AG04449 (cell line): Measurements from ENCODE around the gene DNAJC25.

ENCODE experiments used
- CTCF ChIA-PET: fragments of 350-600 bp; formaldehyde crosslinking; extraction: SDS; loops from one replicate; lab custom pipeline; 2021; ENCODE audit warnings: antibody characterized with exemption; lab: Yijun Ruan, JAX
- POLR2A ChIA-PET: fragments of 400-600, 350-600 bp; formaldehyde crosslinking; extraction: SDS; loops from one replicate; lab custom pipeline; 2020; ENCODE audit warnings: antibody characterized with exemption, inconsistent platforms; lab: Yijun Ruan, JAX
- DNase-seq: peaks from one replicate; pipeline ENCODE4 v3.0.0-alpha.2; 2010; ENCODE audit warnings: low read depth, low spot score
- H3K4me3 ChIP-seq: 2 replicates; pipeline ENCODE4 v1.5.1; 2011; ENCODE audit warnings: low read depth, mild to moderate bottlenecking, control low read depth, low read length
- TF ChIP-seq, protein P1 (sequence below): IDR thresholded peaks from one replicate; pipeline ENCODE4 v1.5.1; 2011; ENCODE audit warnings: mild to moderate bottlenecking, moderate library complexity, low read length, control low read depth, inconsistent platforms; ENCODE audit not compliant: insufficient read depth; ENCODE audit errors: missing control alignments

DNAJC25 gene

DNA sequence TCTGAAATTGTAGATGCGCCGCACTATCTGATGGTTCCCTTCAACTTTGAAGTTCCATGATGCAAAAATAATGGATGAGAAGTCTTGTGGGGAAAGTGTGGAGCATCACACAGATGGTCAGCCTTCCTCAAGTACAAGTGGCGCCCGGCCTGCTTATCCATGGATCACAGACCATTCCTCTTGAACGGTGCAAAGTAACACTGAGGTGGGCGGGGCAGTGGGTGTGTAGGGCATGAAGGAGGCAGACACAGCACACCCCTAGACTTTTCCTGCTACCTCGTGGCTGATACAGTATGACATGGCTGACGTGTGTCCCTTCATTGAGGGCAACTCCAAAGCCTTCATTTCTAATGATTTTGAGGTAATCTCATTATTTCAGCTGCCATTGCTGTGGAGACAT, 27.8 kb downstream of the DNAJC25 start:
- no peak for DNase-seq
- H3K4me3 ChIP-seq = no peak overlapping the region
- CTCF ChIA-PET = interaction anchor here (0.5 to 1.1 kb wide), 2 partner anchors 13 to 15 kb away, joined by 3 read pairs; no protein-coding TSS in a partner anchor
- TF ChIP-seq, protein P1, sequence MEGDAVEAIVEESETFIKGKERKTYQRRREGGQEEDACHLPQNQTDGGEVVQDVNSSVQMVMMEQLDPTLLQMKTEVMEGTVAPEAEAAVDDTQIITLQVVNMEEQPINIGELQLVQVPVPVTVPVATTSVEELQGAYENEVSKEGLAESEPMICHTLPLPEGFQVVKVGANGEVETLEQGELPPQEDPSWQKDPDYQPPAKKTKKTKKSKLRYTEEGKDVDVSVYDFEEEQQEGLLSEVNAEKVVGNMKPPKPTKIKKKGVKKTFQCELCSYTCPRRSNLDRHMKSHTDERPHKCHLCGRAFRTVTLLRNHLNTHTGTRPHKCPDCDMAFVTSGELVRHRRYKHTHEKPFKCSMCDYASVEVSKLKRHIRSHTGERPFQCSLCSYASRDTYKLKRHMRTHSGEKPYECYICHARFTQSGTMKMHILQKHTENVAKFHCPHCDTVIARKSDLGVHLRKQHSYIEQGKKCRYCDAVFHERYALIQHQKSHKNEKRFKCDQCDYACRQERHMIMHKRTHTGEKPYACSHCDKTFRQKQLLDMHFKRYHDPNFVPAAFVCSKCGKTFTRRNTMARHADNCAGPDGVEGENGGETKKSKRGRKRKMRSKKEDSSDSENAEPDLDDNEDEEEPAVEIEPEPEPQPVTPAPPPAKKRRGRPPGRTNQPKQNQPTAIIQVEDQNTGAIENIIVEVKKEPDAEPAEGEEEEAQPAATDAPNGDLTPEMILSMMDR = no peak
- POLR2A ChIA-PET = no interaction called here

DNA sequence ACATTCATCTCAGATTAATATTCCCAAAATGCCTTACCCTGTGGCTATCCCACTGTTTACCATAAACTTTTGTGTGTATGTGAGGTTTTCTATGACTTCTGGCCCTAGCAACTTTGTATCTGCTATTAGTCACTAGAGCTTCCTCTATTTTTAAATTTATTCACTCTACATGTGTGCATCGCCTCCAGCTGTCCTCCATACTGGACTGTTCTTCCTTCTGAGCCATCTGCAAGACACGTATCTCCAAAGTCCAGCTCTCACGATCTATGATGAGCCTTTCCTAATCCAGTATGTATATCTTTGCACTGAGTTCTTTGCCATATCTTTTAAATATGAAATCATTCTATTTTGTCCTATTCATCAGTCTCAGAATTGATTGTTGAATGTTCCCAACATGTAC, 28.6 kb downstream of the DNAJC25 start:
- no peak for DNase-seq
- H3K4me3 ChIP-seq = no peak overlapping the region
- ChIA-PET CTCF (interaction anchor here (1.1 kb wide), 1 partner anchor 14 kb away, joined by 3 read pairs; no protein-coding TSS in a partner anchor), POLR2A (no interaction called here)
- TF ChIP-seq, protein P1 = no peak

DNA sequence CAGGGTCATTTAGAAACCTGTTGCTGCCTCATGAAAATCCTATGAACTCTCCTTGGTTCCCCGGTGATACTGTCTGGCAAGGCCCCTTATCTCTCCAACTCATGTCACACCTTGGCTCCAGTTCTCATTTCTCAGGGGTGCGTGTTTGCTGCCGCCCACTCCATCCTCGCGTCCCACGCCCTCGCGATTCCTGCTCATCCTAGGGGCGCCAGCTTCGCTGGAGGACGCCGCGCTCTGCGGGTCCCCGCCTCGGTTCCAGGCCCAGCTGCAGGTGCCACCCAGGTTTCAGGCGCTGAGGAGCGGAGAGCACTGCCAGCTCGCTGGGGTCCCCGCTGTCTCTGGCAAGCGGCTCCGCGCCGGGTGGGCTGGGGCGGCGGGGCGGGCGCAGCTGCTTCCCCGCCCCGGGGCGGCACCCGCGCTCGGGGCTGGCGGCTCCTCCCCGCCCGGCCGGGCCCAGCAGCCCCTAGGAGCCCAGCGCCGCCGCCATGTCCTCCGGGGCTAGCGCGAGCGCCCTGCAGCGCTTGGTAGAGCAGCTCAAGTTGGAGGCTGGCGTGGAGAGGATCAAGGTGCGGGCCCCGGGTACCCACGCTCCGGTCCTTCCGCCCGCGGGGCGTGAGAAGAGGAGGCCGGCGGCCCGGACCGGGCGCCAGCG, 30.1 kb downstream of the DNAJC25 start, which contains the start of gene GNG10:
Gene GNG10 (plus strand): TSS at position 456 of the 652 bp plus-strand sequence. CDS start 30 bp downstream, at position 486.
- H3K4me3 ChIP-seq = peak within 1 kb of the TSS; percentile 83
- ChIA-PET CTCF (interaction anchor here (1.3 kb wide), 1 partner anchor 32 kb away, joined by 3 read pairs; no protein-coding TSS in a partner anchor), POLR2A (interaction anchor here (1.0 to 2.2 kb wide), 3 partner anchors 12 to 30 kb away, joined by 3 to 13 read pairs (median 3); partner anchors contain the start of gene DNAJC25)
- TF ChIP-seq, protein P1 = no peak
- no peak for DNase-seq

DNA sequence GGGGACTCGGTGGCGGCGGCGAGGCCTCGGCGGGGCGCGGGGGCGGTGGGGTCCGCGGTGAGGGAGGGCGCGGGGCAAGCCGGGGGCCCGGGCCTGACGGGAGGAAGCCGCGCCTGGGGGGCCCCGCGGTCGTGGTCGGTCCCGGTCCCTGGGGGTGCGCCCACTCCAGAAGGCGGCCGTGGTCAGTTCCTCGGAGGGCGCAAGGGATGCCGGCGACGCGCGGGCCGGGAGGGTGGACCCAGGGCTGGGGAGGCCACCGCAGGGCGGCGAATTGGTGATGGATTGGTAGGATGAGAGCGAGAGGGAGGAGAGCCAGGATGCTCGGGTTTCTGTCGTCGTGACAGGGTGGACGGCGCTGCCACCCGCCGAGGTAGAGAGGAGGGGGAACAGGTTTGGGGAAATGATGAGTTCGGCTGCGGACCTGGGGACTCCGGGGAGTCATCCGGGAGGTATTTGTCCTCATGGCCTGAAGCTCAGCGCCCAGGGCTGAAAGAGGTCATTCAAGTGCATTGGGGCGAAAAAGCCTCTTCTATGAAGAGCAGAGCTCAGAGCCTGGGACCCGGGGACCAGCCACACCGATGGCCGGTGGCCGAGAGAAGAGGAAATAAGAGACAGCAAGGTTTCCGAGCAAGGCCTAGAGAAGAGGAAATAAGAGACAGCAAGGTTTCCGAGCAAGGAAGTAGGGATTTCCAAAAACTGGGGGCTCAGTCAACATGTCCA, 30.8 kb downstream of the DNAJC25 start:
- TF ChIP-seq, protein P1 = no peak
- H3K4me3 ChIP-seq = peak overlapping the region; percentile 83
- CTCF ChIA-PET = interaction anchor here (0.6 to 1.6 kb wide), 3 partner anchors 10 to 31 kb away, joined by 3 read pairs; no protein-coding TSS in a partner anchor
- POLR2A ChIA-PET = interaction anchor here (1.0 to 2.2 kb wide), 3 partner anchors 12 to 30 kb away, joined by 3 to 13 read pairs (median 3); partner anchors contain the start of gene DNAJC25
- DNase-seq = no peak

DNA sequence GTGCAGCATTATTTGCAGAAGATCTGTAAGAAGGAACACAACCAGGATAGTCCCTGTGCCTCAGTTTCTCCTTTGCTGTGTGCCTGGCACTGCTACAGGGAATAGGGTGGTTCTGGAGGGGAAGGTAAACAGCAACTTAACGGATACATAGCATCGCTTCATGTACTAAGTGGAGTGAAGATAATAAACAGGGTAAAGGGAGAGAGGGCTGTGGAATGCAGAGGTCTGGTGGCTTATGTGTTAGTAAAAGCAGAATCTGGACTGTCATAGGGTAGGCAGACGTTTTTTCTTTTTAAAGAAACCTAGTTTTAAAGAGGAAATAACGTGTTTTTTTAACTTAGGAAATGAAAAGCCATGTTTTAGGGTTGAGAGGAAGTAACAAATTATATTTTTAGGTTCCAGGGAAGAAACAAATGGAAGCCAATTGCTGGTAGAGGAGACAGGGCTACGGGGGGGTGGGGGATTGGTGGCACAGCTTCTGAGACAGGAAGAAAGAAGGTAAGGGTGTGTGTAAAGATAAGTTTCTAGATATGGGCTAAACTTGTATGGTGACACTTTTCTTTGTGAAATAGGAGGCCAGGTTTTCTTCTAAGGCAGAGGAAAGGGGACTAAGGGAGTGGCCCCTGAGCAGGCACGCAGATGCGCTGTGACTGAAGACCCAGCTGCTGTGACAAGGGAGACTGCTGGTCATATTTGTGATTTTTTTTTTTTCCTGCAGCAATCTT, 31.6 kb downstream of the DNAJC25 start:
- TF ChIP-seq, protein P1 = no peak
- CTCF ChIA-PET = interaction anchor here (0.6 to 1.6 kb wide), 2 partner anchors 9 to 12 kb away, joined by 3 read pairs; no protein-coding TSS in a partner anchor
- POLR2A ChIA-PET = interaction anchor here (2.2 kb wide), 1 partner anchor 31 kb away, joined by 13 read pairs; the partner anchor contains the start of gene DNAJC25
- no peak for DNase-seq
- peak overlapping the region; percentile 83 for H3K4me3 ChIP-seq
